Mesothelial cell of epicardium (in vitro differentiated cells): Measurements from ENCODE around the gene PAX8. TPM values are rescaled to one million over a fixed set of nuclear protein-coding genes. Genes with fewer than 3 reads are reported as not detected.

Experiments used
- DNase-seq, 2 experiments: peaks; one replicate each; pipeline ENCODE4 v3.0.0; 2021; ENCODE audit warnings: low spot score in 2 of 2; ENCODE audit not compliant: unreplicated experiment in 2 of 2
- H3K27ac Mint-ChIP-seq: 2 replicates; pipeline ENCODE4 v1.8.0; 2021; ENCODE audit warnings: mixed read lengths
- H3K27me3 Mint-ChIP-seq: 2 replicates; pipeline ENCODE4 v1.8.0; 2021; ENCODE audit warnings: low read depth, mixed read lengths
- H3K36me3 Mint-ChIP-seq: 2 replicates; pipeline ENCODE4 v1.8.0; 2021; ENCODE audit warnings: mixed read lengths
- H3K4me1 Mint-ChIP-seq: 2 replicates; pipeline ENCODE4 v1.8.0; 2021; ENCODE audit warnings: mixed read lengths
- H3K4me3 Mint-ChIP-seq: 2 replicates; pipeline ENCODE4 v1.8.0; 2021; ENCODE audit warnings: mild to moderate bottlenecking, moderate library complexity, mixed read lengths
- H3K9me3 Mint-ChIP-seq: 2 replicates; pipeline ENCODE4 v1.8.0; 2021; ENCODE audit warnings: mixed read lengths
- total RNA-seq: library from RNA; stranded (reverse); gene quantifications from 3 replicates; pipeline ENCODE4 v1.2.1, GENCODE V29; 2021
- TF ChIP-seq, protein P1 (sequence below): fragments of 200-600 bp; sonication (generic); IDR thresholded peaks from one replicate; pipeline ENCODE4 v1.5.0; 2021; ENCODE audit warnings: antibody characterized with exemption; ENCODE audit not compliant: unreplicated experiment

PAX8 gene
- total RNA-seq, 1 donor from 2014 or later = 0.13 TPM

DNA sequence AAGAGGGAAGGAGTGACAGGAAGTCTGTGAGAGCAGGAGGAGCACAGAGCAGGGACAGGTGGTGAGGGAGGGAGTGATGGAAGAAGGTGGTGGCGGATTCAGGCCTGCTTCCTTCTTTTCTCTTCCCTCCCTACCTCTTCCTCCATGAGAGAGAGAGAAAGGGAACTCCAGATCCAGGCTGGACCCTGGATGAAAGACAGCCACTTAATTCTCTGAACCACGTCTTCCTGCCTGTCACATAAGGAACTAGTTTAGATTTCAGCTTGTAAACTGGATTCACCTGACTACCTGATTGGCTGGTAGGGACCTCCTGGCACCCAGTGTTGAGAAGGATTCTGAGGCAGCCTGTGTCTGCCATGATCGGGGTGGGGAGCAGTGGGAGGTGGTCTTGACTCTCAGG, 48.9 kb downstream of the PAX8 start:
- no peaks in the 10 kb centered on the region for H3K27me3 Mint-ChIP-seq
- no peak overlapping the region for H3K4me3 Mint-ChIP-seq
- no peaks in the 10 kb centered on the region for H3K36me3 Mint-ChIP-seq
- no peak for DNase-seq
- peak overlapping the region; percentile 76 for H3K27ac Mint-ChIP-seq
- TF ChIP-seq, protein P1, sequence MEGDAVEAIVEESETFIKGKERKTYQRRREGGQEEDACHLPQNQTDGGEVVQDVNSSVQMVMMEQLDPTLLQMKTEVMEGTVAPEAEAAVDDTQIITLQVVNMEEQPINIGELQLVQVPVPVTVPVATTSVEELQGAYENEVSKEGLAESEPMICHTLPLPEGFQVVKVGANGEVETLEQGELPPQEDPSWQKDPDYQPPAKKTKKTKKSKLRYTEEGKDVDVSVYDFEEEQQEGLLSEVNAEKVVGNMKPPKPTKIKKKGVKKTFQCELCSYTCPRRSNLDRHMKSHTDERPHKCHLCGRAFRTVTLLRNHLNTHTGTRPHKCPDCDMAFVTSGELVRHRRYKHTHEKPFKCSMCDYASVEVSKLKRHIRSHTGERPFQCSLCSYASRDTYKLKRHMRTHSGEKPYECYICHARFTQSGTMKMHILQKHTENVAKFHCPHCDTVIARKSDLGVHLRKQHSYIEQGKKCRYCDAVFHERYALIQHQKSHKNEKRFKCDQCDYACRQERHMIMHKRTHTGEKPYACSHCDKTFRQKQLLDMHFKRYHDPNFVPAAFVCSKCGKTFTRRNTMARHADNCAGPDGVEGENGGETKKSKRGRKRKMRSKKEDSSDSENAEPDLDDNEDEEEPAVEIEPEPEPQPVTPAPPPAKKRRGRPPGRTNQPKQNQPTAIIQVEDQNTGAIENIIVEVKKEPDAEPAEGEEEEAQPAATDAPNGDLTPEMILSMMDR = no peak
- H3K4me1 Mint-ChIP-seq = peaks cover 67% of the 10 kb centered on the region
- H3K9me3 Mint-ChIP-seq = no peaks in the 10 kb centered on the region

DNA sequence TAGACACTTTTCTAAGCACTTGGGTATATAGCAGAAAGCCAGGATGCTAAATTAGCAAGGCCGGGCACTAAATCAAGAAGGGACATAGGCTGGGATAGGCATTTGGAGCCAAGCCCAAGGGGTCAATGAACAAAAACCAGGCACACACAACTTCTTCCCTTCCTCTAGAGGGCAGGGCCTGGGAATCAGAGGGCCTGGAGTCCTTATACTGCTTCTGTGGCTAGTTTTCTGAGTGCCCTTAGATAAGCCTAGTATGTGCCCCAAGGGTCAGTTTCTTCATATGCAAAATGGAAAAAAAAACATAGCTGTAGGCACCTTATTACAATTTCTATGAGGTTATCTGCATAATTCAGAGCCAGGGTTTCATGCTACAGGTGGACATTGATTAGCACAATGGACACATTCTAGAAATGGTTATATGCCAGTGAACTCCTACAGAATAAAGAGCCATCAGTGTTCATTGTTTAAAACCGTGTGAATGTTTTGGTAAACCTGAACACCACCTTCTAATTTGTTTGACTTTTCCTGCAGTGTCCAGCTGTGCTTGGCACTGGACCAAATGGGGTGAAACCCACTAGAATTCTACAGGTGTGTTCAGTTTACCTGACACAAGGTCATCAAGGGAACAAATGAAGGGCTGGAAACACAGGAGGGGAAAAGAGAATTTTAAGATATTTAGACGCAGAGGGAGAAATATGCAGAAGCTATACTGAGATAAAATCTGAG, 49.6 kb downstream of the PAX8 start:
- Mint-ChIP-seq H3K9me3 (no peaks in the 10 kb centered on the region), H3K4me1 (peaks cover 68% of the 10 kb centered on the region), H3K27ac (peak overlapping the region; percentile 76), H3K36me3 (no peaks in the 10 kb centered on the region), H3K4me3 (no peak overlapping the region), H3K27me3 (no peaks in the 10 kb centered on the region)
- TF ChIP-seq, protein P1 = no peak
- no peak for DNase-seq

DNA sequence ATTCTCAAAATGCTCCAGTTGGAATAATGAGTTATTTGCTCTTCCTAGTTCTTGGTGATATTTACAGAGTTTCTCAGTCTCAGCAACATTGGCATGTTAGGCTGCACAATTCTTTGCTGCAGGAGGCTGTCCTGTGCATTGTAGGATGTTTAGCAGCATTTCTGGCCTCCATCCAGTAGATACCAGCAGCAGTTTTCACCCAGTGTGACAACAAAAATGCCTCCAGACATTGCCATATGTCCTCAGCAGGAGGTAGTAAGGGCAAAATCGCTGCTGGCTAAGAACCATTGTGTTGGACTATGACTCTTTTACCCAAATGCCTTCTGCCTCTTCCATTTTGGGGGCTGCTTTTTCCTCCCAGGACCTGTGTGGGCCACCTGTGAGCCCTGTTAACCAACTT, 50.4 kb downstream of the PAX8 start:
- no peaks in the 10 kb centered on the region for H3K27me3 Mint-ChIP-seq
- no peaks in the 10 kb centered on the region for H3K36me3 Mint-ChIP-seq
- peaks cover 62% of the 10 kb centered on the region for H3K4me1 Mint-ChIP-seq
- H3K27ac Mint-ChIP-seq = no peak overlapping the region
- TF ChIP-seq, protein P1 = no peak
- no peak for DNase-seq
- no peak overlapping the region for H3K4me3 Mint-ChIP-seq
- no peaks in the 10 kb centered on the region for H3K9me3 Mint-ChIP-seq

DNA sequence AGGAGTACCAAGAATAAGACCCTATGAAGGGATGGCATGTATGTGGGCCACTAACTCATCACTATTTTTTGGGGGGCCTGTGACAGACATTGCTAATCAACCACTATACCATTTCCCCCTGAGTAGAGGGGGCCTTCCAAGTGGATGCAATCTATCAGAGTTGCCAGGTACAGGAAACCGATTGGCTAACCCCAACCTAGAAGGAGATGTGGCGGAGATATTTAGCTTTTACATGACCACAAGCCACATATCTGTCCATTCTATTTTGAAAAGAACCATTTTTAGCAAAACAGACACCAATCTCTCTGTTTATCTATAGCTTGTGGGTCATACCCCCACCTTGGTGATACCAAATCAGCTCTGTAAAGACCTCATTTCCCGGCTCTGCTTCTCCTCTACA, 51.0 kb downstream of the PAX8 start:
- Mint-ChIP-seq H3K36me3 (no peaks in the 10 kb centered on the region), H3K4me1 (peaks cover 58% of the 10 kb centered on the region), H3K9me3 (no peaks in the 10 kb centered on the region), H3K27ac (no peak overlapping the region), H3K27me3 (no peaks in the 10 kb centered on the region), H3K4me3 (no peak overlapping the region)
- TF ChIP-seq, protein P1 = no peak
- DNase-seq = no peak

DNA sequence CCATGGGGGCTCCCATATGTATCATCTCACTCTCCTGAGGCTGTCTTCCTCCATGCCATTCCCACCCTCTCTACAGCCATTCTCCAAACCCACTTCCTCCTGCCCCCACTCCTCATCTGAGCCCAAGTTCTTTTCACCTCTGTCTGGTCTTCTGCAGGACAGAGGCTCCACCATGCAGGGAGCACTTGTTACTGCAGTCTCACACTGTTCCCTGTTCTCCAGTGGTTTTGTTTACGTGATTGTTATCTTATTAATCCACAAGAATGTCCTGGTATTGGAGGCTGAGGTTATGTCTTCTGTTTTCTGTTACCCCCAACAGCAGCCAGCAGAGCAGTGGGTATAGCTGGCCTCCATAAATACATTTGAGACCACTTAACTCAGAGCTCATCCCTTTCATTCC, 51.4 kb downstream of the PAX8 start:
- Mint-ChIP-seq H3K27ac (peak overlapping the region; percentile 3), H3K36me3 (no peaks in the 10 kb centered on the region), H3K27me3 (no peaks in the 10 kb centered on the region), H3K4me3 (no peak overlapping the region), H3K4me1 (peaks cover 54% of the 10 kb centered on the region), H3K9me3 (no peaks in the 10 kb centered on the region)
- no peak for DNase-seq
- TF ChIP-seq, protein P1 = no peak
